ENCODE results near the gene DECR2.
"Not testable (repeated sequence)": the region's sequence is repeated elsewhere in the genome, so short reads cannot be mapped to it uniquely, and the experiment has no call there.

Gene DECR2

GRCh38 chr16:381789-382717 lies 19.6 kb upstream of the DECR2 start, which contains the start of gene PGAP6:
Gene PGAP6 (minus strand): TSS chr16:381978. CDS start chr16:381821, 157 bp downstream.
- DNase-seq (ENCODE audit: low spot score in 2 of 2) (peak; percentile 51 to 79), ATAC-seq (peak; percentile 73)
- Mint-ChIP-seq H3K36me3 (no peaks in the 10 kb centered on the region), H3K4me3 (peak within 1 kb of the TSS; percentile 60), H3K4me1 (peaks cover 18% of the 10 kb centered on the region), H3K27ac (peak within 1 kb of the TSS; percentile 26), H3K9me3 (no peaks in the 10 kb centered on the region)

- Mint-ChIP-seq H3K9me3 (no peaks in the 10 kb centered on the region), H3K4me3 (peak overlapping the region; percentile 60), H3K4me1 (peaks cover 18% of the 10 kb centered on the region), H3K36me3 (no peaks in the 10 kb centered on the region), H3K27ac (peak overlapping the region; percentile 26)
- peak; percentile 71 for ATAC-seq
- peak in 1 of 2 donors; percentile 79 for DNase-seq (ENCODE audit: low spot score in 2 of 2)
These were observed 18.2 kb upstream of the DECR2 start for GRCh38 chr16:383326-384051.

- Mint-ChIP-seq H3K9me3 (no peaks in the 10 kb centered on the region), H3K4me3 (no peak overlapping the region), H3K27ac (no peak overlapping the region), H3K4me1 (peaks cover 12% of the 10 kb centered on the region), H3K36me3 (peaks cover under 1% of the 10 kb centered on the region)
- DNase-seq (ENCODE audit: low spot score in 2 of 2) = no peak
- no peak for ATAC-seq
These were observed 15.0 kb upstream of the DECR2 start for GRCh38 chr16:386641-387156.

GRCh38 chr16:387761-388666 lies 13.7 kb upstream of the DECR2 start:
- H3K9me3 Mint-ChIP-seq; DNase-seq (ENCODE audit: low spot score in 2 of 2); H3K36me3 Mint-ChIP-seq; ATAC-seq; H3K27ac Mint-ChIP-seq; H3K4me3 Mint-ChIP-seq: not testable (repeated sequence)
- H3K4me1 Mint-ChIP-seq = peaks cover 21% of the 10 kb centered on the region

- DNase-seq (ENCODE audit: low spot score in 2 of 2) (no peak), ATAC-seq (no peak)
- Mint-ChIP-seq H3K9me3 (no peaks in the 10 kb centered on the region), H3K36me3 (peaks cover 8% of the 10 kb centered on the region), H3K4me3 (no peak overlapping the region), H3K4me1 (peaks cover 15% of the 10 kb centered on the region), H3K27ac (peak overlapping the region; percentile 43)
These were observed 12.3 kb upstream of the DECR2 start for GRCh38 chr16:389352-389751.

- H3K4me3 Mint-ChIP-seq = peak overlapping the region; percentile 32
- peaks cover 13% of the 10 kb centered on the region for H3K36me3 Mint-ChIP-seq
- DNase-seq (ENCODE audit: low spot score in 2 of 2) (peak; percentile 74 to 94), ATAC-seq (peak; percentile 93)
- H3K27ac Mint-ChIP-seq = peak overlapping the region; percentile 85
- H3K9me3 Mint-ChIP-seq = no peaks in the 10 kb centered on the region
- H3K4me1 Mint-ChIP-seq = peaks cover 21% of the 10 kb centered on the region
These were observed 9.8 kb upstream of the DECR2 start for GRCh38 chr16:391885-392335.

GRCh38 chr16:392450-393030 lies 9.1 kb upstream of the DECR2 start:
- Mint-ChIP-seq H3K4me3 (peak overlapping the region; percentile 32), H3K27ac (peak overlapping the region; percentile 85), H3K4me1 (peaks cover 21% of the 10 kb centered on the region), H3K36me3 (peaks cover 13% of the 10 kb centered on the region), H3K9me3 (no peaks in the 10 kb centered on the region)
- DNase-seq (ENCODE audit: low spot score in 2 of 2) (no peak), ATAC-seq (peak; percentile 78)

GRCh38 chr16:396199-396598 lies 5.5 kb upstream of the DECR2 start:
- no peak for DNase-seq (ENCODE audit: low spot score in 2 of 2)
- Mint-ChIP-seq H3K36me3 (peaks cover 25% of the 10 kb centered on the region), H3K27ac (no peak overlapping the region), H3K9me3 (no peaks in the 10 kb centered on the region), H3K4me1 (peaks cover 36% of the 10 kb centered on the region), H3K4me3 (peak overlapping the region; percentile 71)
- ATAC-seq = no peak

GRCh38 chr16:396605-397004 lies 5.1 kb upstream of the DECR2 start:
- peak in 1 of 2 donors; percentile 52 for DNase-seq (ENCODE audit: low spot score in 2 of 2)
- no peak for ATAC-seq
- H3K4me1 Mint-ChIP-seq = peaks cover 36% of the 10 kb centered on the region
- H3K27ac Mint-ChIP-seq = no peak overlapping the region
- H3K4me3 Mint-ChIP-seq = peak overlapping the region; percentile 71
- no peaks in the 10 kb centered on the region for H3K9me3 Mint-ChIP-seq
- H3K36me3 Mint-ChIP-seq = peaks cover 25% of the 10 kb centered on the region

GRCh38 chr16:397135-397661 lies 4.5 kb upstream of the DECR2 start, which contains the start of gene NME4:
Gene NME4 (plus strand): TSS chr16:397199. CDS start chr16:397223, 24 bp downstream.
- peaks cover 30% of the 10 kb centered on the region for H3K4me1 Mint-ChIP-seq
- peak within 1 kb of the TSS; percentile 40 for H3K27ac Mint-ChIP-seq
- H3K36me3 Mint-ChIP-seq = peaks cover 19% of the 10 kb centered on the region
- DNase-seq (ENCODE audit: low spot score in 2 of 2) (peak in 1 of 2 donors; percentile 55), ATAC-seq (peak; percentile 24)
- peak within 1 kb of the TSS; percentile 71 for H3K4me3 Mint-ChIP-seq
- H3K9me3 Mint-ChIP-seq = no peaks in the 10 kb centered on the region

GRCh38 chr16:397736-398332 lies 3.9 kb upstream of the DECR2 start:
- Mint-ChIP-seq H3K27ac (peak overlapping the region; percentile 40), H3K9me3 (no peaks in the 10 kb centered on the region), H3K4me3 (peak overlapping the region; percentile 58), H3K36me3 (peaks cover 17% of the 10 kb centered on the region), H3K4me1 (peaks cover 24% of the 10 kb centered on the region)
- no peak for DNase-seq (ENCODE audit: low spot score in 2 of 2)
- no peak for ATAC-seq

- peaks cover 21% of the 10 kb centered on the region for H3K4me1 Mint-ChIP-seq
- peak overlapping the region; percentile 40 for H3K27ac Mint-ChIP-seq
- peaks cover 17% of the 10 kb centered on the region for H3K36me3 Mint-ChIP-seq
- ATAC-seq = no peak
- H3K4me3 Mint-ChIP-seq = peak overlapping the region; percentile 58
- no peaks in the 10 kb centered on the region for H3K9me3 Mint-ChIP-seq
- no peak for DNase-seq (ENCODE audit: low spot score in 2 of 2)
These were observed 2.9 kb upstream of the DECR2 start for GRCh38 chr16:398561-399339.

Data from stimulated activated effector memory CD8-positive, alpha-beta T cell treated with anti-CD3 and anti-CD28 coated beads, Interleukin-12 subunit alpha, Interleukin-12 subunit beta, amount 100 ng/mL, for 72 hours (primary cell).